Peyer's patch (tissue), 4 donors: ENCODE results near the gene GYPC. TPM values are rescaled to one million over a fixed set of nuclear protein-coding genes. Genes with fewer than 3 reads are reported as not detected.
"Not testable (repeated sequence)": the region's sequence is repeated elsewhere in the genome, so short reads cannot be mapped to it uniquely, and the experiment has no call there.

ENCODE experiments used
- DNase-seq, 3 donors: peaks; one replicate each; pipeline ENCODE4 v3.0.0-alpha.2; 2017 to 2019
- H3K27ac ChIP-seq, 4 donors: fragments of 200-600 bp; sonication (generic); one replicate each; pipeline ENCODE4 v1.5.1; 2016 to 2019
- H3K27me3 ChIP-seq, 2 donors: fragments of 200-600 bp; sonication (generic); one replicate each; pipeline ENCODE4 v1.5.1; 2019
- H3K36me3 ChIP-seq, 3 donors: fragments of 200-600 bp; sonication (generic); one replicate each; pipeline ENCODE4 v1.5.1; 2016 to 2019
- H3K4me1 ChIP-seq, 4 donors: fragments of 200-600 bp; sonication (generic); one replicate each; pipeline ENCODE4 v1.5.1; 2016 to 2019
- H3K4me3 ChIP-seq, 4 donors: fragments of 200-600 bp; sonication (generic); 1 replicate in 3 of 4; 2 replicates in 1 of 4; pipeline ENCODE4 v1.5.1; 2016 to 2019; ENCODE audit warnings: mild to moderate bottlenecking in 1 of 4
- H3K9me3 ChIP-seq, 4 donors: fragments of 200-600 bp; sonication (generic); one replicate each; pipeline ENCODE4 v1.5.1; 2016 to 2019; ENCODE audit warnings: mild to moderate bottlenecking in 1 of 4
- POLR2A ChIP-seq, 2 donors: fragments of 450-650 bp; IDR thresholded peaks; one replicate each; pipeline ENCODE4 v1.5.1; 2017; ENCODE audit warnings: antibody characterized with exemption in 2 of 2, mild to moderate bottlenecking in 2 of 2, moderate library complexity in 2 of 2
- total RNA-seq, 4 donors: library from RNA; depleted of rRNA; stranded (reverse); fragments of >200 nt; gene quantifications; one replicate each; pipeline ENCODE4 v1.1.0, GENCODE V29; 2016
- TF ChIP-seq, protein P1 (sequence below), 6 experiments: fragments of 450-650 bp in 4 of 6; fragments of 200-600 bp in 2 of 6; sonication (generic) in 1 of 6; IDR thresholded peaks; one replicate each; pipeline ENCODE4 v1.5.1; 2017 to 2019; ENCODE audit warnings: antibody characterized with exemption in 6 of 6, mild to moderate bottlenecking in 3 of 6, moderate library complexity in 1 of 6

The GYPC gene
- total RNA-seq, 4 donors from 2014 or later, result 17.4 to 78.4 (median 19.7) TPM

DNA sequence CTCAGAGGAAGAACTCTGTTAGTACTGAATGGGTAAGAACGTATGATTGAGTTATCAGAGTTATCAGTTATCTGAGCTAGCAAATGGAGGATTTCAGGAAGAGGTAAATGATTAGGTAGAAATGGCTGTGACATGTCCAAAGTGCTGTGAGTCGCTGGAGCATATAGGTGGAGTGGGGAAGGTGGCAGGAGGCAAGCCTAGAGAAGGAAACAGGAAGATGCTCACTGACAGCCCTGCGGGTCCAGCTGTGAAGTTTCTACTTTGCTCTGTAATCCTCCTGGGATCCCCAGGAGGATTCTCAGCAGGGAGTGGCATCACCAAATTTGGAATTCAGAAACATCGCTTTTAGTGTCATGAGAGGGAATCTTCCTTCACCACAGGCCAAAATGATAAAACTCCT is 52.0 kb downstream of the GYPC start:
- H3K4me3 ChIP-seq, result no peak overlapping the region
- no peak overlapping the region for H3K27ac ChIP-seq
- H3K36me3 ChIP-seq, result no peaks in the 10 kb centered on the region
- H3K4me1 ChIP-seq, result no peaks in the 10 kb centered on the region
- H3K9me3 ChIP-seq, result no peaks in the 10 kb centered on the region
- no peak for TF ChIP-seq POLR2A (IDR thresholded peaks at IDR 0.05)
- H3K27me3 ChIP-seq, result no peaks in the 10 kb centered on the region
- DNase-seq, result no peak

DNA sequence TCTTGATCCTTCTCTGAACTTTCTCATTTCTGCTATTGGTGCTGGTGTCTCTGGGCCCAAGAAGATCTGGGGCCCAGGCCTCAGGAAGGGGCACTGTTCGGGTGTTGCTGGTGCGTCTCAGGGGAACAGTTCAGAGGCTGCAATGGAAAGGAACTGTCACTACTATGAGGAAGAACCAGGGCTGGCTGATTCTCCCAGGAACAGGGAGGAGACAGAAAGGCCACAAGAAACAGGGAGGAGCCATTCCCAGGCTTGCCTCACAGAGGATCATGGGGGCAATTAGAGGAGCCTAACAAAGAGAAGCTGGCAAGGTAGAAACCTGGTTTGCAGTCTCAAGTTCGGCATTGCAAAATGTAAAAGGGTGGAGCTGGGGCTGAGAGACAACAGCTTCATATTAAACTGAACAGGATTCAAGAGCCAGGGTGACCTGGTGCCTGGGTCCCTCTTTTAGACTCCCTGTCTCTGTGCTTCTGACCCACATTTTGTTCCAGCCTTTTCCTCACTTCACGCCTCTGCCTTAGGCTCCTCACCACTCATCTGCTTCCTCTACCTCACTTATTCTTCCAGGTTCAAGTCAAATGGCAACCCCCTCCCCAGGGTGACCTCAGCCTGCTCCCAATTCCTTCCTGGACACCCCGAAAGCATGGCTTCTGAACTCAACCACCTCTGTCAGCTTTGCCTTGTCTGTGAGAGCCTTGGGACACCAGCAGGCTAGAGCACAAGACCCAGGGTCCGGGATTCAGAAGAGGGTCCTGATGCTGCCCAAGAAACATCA is 58.4 kb downstream of the GYPC start:
- no peak overlapping the region for H3K4me3 ChIP-seq
- DNase-seq, result no peak
- H3K36me3 ChIP-seq, result no peaks in the 10 kb centered on the region
- TF ChIP-seq POLR2A (IDR thresholded peaks at IDR 0.05), result no peak
- TF ChIP-seq, protein P1, sequence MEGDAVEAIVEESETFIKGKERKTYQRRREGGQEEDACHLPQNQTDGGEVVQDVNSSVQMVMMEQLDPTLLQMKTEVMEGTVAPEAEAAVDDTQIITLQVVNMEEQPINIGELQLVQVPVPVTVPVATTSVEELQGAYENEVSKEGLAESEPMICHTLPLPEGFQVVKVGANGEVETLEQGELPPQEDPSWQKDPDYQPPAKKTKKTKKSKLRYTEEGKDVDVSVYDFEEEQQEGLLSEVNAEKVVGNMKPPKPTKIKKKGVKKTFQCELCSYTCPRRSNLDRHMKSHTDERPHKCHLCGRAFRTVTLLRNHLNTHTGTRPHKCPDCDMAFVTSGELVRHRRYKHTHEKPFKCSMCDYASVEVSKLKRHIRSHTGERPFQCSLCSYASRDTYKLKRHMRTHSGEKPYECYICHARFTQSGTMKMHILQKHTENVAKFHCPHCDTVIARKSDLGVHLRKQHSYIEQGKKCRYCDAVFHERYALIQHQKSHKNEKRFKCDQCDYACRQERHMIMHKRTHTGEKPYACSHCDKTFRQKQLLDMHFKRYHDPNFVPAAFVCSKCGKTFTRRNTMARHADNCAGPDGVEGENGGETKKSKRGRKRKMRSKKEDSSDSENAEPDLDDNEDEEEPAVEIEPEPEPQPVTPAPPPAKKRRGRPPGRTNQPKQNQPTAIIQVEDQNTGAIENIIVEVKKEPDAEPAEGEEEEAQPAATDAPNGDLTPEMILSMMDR (IDR thresholded peaks at IDR 0.05), result no peak
- H3K27ac ChIP-seq, result no peak overlapping the region
- no peaks in the 10 kb centered on the region for H3K27me3 ChIP-seq
- H3K9me3 ChIP-seq, result no peaks in the 10 kb centered on the region
- H3K4me1 ChIP-seq, result no peaks in the 10 kb centered on the region

DNA sequence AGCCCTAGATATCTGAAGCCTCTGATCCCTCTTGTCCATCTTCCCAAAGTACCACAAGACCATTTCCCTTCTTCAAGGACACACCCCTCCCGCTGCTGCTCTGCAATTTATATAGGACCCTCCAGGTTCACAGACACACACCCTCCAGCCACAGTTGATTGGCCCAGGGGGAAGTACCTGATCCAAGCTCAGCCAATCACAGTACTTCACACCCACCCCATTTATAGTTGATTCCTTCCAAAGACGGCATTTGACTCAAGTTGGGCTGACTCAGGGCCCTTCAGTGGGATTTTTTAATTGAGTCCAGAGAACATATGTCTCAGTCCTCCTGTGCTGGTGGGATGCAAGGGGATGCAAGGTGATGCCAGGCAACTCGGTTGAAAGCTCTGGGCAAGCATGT is 59.2 kb downstream of the GYPC start:
- no peaks in the 10 kb centered on the region for H3K36me3 ChIP-seq
- H3K9me3 ChIP-seq, result no peaks in the 10 kb centered on the region
- no peaks in the 10 kb centered on the region for H3K4me1 ChIP-seq
- H3K27me3 ChIP-seq, result no peaks in the 10 kb centered on the region
- DNase-seq, result no peak
- no peak for TF ChIP-seq POLR2A (IDR thresholded peaks at IDR 0.05)
- TF ChIP-seq, protein P1 (IDR thresholded peaks at IDR 0.05), result no peak
- no peak overlapping the region for H3K27ac ChIP-seq
- no peak overlapping the region for H3K4me3 ChIP-seq

DNA sequence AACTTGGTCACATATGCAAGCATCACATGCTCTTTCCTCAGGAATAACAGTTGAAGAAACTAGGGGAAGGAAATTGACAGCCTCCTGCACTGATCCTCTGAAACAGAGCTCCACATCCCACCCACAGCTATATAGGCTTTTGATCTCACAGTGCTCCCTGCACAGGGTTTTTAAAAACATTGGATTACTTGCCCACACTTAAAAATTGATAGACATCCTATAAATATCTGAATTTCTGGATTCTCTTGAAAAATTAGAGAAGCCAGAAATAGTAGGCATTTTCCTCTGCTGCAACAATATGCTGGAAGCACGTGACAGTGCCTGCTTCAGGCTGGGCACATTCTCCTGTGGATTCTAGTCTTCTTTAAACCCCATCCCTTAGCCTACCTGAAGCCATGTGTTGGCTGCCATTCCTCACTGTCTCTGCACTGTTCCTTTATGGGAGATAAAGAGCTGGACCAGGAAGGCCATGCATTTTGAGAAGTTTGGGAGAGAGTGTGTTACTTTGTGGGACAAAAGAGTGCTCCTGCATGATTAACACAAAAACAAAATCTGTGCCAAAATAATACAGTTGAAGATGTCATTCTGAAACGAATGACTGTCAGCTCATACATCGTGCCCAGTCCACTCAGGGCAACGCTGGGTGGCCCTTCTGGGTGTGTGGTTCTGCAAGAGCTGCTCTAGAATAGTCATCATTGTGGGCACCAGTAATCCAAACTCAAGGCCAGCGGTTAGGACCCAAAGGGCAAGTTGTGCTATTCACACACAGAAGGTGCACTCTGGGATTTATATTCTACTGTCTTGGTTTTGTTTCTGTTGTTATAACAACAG is 59.8 kb downstream of the GYPC start:
- no peaks in the 10 kb centered on the region for H3K9me3 ChIP-seq
- no peak for TF ChIP-seq POLR2A (IDR thresholded peaks at IDR 0.05)
- TF ChIP-seq, protein P1 (IDR thresholded peaks at IDR 0.05), result no peak
- no peak overlapping the region for H3K4me3 ChIP-seq
- no peaks in the 10 kb centered on the region for H3K36me3 ChIP-seq
- no peaks in the 10 kb centered on the region for H3K27me3 ChIP-seq
- DNase-seq, result no peak
- H3K4me1 ChIP-seq, result no peaks in the 10 kb centered on the region
- no peak overlapping the region for H3K27ac ChIP-seq

DNA sequence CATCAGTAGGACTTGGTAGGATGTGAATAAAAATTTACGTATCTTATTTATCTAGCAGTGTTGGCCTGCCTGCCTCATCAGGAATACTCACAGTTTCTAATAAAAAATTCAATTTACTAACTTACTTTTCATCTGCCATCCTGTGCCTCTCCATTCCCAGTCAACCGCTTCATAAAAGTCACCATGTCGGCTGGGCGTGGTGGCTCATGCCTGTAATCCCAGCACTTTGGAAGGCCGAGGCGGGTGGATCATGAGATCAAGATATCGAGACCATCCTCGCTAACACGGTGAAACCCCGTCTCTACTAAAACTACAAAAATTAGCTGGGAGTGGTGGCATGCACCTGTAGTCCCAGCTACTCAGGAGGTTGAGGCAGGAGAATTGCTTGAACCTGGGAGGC is 61.3 kb downstream of the GYPC start:
- H3K9me3 ChIP-seq, DNase-seq, H3K27me3 ChIP-seq, H3K4me1 ChIP-seq, H3K27ac ChIP-seq, H3K36me3 ChIP-seq, H3K4me3 ChIP-seq: not testable (repeated sequence)

DNA sequence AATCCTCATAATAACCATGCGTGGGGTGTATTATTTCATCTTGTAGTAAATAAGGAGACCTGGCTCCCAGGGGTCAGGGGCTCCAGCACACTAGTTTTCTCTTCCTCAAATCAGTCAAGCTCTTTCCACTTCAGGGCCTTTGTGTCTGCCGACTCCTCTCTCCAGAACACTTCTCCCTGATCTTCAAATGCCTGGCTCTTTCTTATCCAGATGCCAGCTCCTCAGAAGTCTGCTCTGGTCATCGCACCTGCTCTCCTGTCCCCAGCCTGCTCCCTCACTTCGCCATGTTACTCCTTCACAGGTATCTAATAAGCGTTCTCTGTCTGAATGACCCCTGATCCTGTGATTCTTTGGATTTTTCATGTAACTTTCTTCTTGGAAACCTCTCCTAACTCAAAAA is 62.0 kb downstream of the GYPC start:
- no peak for DNase-seq
- no peaks in the 10 kb centered on the region for H3K27me3 ChIP-seq
- H3K9me3 ChIP-seq, result no peaks in the 10 kb centered on the region

More for the DNA sequence above, 62.0 kb downstream of the GYPC start:
- Histone ChIP-seq H3K36me3 (no peaks in the 10 kb centered on the region), H3K4me1 (no peaks in the 10 kb centered on the region), H3K4me3 (no peak overlapping the region), H3K27ac (no peak overlapping the region)
- TF ChIP-seq, protein P1 (IDR thresholded peaks at IDR 0.05), result no peak
- TF ChIP-seq POLR2A (IDR thresholded peaks at IDR 0.05), result no peak
